IMR-90 (cell line): ENCODE measurements around the gene TAGLN.

Source experiments
- CHD1 ChIP-seq: IDR thresholded peaks from 2 replicates; pipeline ENCODE4 v1.6.1; 2012; ENCODE audit warnings: low read depth, low read length, improper control_type of control experiment
- MAZ ChIP-seq: IDR thresholded peaks from 2 replicates; pipeline ENCODE4 v1.6.1; 2012; ENCODE audit warnings: low read depth, mild to moderate bottlenecking, low read length, improper control_type of control experiment, moderate library complexity, borderline replicate concordance
- POLR2A ChIP-seq: IDR thresholded peaks from 2 replicates; pipeline ENCODE4 v1.6.1; 2012; ENCODE audit warnings: mild to moderate bottlenecking, low read depth, low read length
- RAD21 ChIP-seq: IDR thresholded peaks from 2 replicates; pipeline ENCODE4 v1.6.1; 2012; ENCODE audit warnings: low read length, improper control_type of control experiment
- RFX5 ChIP-seq: IDR thresholded peaks from 2 replicates; pipeline ENCODE4 v1.8.0; 2012; ENCODE audit warnings: low read depth, mild to moderate bottlenecking, low read length, moderate library complexity
- SMC3 ChIP-seq: fragments of 150-350 bp; IDR thresholded peaks from 2 replicates; pipeline ENCODE4 v1.6.1; 2016; ENCODE audit warnings: low read depth, mild to moderate bottlenecking, antibody characterized with exemption, low read length, moderate library complexity
- TF ChIP-seq, protein P1 (sequence below): conservative IDR thresholded peaks from 2 replicates; pipeline ENCODE4 v1.5.1; 2012; ENCODE audit warnings: mild to moderate bottlenecking, low read depth, low read length, improper control_type of control experiment
- TF ChIP-seq, protein P2 (sequence below): fragments of 150-350 bp; IDR thresholded peaks from 2 replicates; pipeline ENCODE4 v1.6.1; 2017; ENCODE audit warnings: mild to moderate bottlenecking, antibody characterized with exemption, low read length, low read depth
- TF ChIP-seq, protein P3 (sequence below): fragments of 150-350 bp; IDR thresholded peaks from 2 replicates; pipeline ENCODE4 v1.6.1; 2016; ENCODE audit warnings: low read depth, mild to moderate bottlenecking, low read length, moderate library complexity, borderline replicate concordance

DNA sequence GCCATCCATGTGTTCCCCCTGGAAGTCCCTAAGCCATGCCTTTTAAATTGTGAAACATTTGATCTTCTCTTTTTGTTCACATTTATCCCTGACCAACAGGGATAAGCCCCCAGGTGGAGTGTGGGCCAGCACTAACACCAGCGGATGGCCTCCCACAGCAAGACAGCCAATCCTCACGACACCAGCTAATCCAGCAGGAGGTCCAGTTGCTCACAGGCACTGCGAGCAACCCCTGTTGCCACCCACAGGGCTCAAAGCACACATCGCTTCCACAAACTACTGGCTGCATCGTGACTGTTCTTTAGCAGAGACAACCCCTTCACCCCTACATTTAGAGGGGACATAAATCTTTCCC, 30.7 kb downstream of the TAGLN start:
- no peak for TF ChIP-seq MAZ
- no peak for TF ChIP-seq POLR2A
- TF ChIP-seq, protein P1, sequence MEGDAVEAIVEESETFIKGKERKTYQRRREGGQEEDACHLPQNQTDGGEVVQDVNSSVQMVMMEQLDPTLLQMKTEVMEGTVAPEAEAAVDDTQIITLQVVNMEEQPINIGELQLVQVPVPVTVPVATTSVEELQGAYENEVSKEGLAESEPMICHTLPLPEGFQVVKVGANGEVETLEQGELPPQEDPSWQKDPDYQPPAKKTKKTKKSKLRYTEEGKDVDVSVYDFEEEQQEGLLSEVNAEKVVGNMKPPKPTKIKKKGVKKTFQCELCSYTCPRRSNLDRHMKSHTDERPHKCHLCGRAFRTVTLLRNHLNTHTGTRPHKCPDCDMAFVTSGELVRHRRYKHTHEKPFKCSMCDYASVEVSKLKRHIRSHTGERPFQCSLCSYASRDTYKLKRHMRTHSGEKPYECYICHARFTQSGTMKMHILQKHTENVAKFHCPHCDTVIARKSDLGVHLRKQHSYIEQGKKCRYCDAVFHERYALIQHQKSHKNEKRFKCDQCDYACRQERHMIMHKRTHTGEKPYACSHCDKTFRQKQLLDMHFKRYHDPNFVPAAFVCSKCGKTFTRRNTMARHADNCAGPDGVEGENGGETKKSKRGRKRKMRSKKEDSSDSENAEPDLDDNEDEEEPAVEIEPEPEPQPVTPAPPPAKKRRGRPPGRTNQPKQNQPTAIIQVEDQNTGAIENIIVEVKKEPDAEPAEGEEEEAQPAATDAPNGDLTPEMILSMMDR: no peak
- no peak for TF ChIP-seq SMC3
- TF ChIP-seq, protein P2, sequence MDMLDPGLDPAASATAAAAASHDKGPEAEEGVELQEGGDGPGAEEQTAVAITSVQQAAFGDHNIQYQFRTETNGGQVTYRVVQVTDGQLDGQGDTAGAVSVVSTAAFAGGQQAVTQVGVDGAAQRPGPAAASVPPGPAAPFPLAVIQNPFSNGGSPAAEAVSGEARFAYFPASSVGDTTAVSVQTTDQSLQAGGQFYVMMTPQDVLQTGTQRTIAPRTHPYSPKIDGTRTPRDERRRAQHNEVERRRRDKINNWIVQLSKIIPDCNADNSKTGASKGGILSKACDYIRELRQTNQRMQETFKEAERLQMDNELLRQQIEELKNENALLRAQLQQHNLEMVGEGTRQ: no peak
- TF ChIP-seq RAD21: no peak
- TF ChIP-seq CHD1: no peak
- TF ChIP-seq RFX5: no peak
- TF ChIP-seq, protein P3, sequence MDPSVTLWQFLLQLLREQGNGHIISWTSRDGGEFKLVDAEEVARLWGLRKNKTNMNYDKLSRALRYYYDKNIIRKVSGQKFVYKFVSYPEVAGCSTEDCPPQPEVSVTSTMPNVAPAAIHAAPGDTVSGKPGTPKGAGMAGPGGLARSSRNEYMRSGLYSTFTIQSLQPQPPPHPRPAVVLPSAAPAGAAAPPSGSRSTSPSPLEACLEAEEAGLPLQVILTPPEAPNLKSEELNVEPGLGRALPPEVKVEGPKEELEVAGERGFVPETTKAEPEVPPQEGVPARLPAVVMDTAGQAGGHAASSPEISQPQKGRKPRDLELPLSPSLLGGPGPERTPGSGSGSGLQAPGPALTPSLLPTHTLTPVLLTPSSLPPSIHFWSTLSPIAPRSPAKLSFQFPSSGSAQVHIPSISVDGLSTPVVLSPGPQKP: no peak
